Measurements from ENCODE around the gene MRPL58. TPM values are rescaled to one million over a fixed set of nuclear protein-coding genes. Genes with fewer than 3 reads are reported as not detected.

MRPL58 gene
- total RNA-seq, 1 donor from 2014 or later, result 22.6 TPM

GRCh38 chr17:75006653-75007052 is 5.8 kb upstream of the MRPL58 start:
- TF ChIP-seq CTCF (IDR thresholded peaks at IDR 0.05; ENCODE audit: unreplicated experiment), result no peak
- H3K27me3 Mint-ChIP-seq (ENCODE audit: low read depth), result no peaks in the 10 kb centered on the region
- H3K36me3 Mint-ChIP-seq, result peaks cover 6% of the 10 kb centered on the region
- peaks cover 18% of the 10 kb centered on the region for H3K4me1 Mint-ChIP-seq
- H3K4me3 Mint-ChIP-seq, result no peak overlapping the region
- no peaks in the 10 kb centered on the region for H3K9me3 Mint-ChIP-seq
- H3K27ac Mint-ChIP-seq, result no peak overlapping the region
- no peak for DNase-seq (ENCODE audit: low spot score in 2 of 2, unreplicated experiment in 2 of 2)

- Mint-ChIP-seq H3K27me3 (ENCODE audit: low read depth) (no peaks in the 10 kb centered on the region), H3K4me1 (peaks cover 26% of the 10 kb centered on the region), H3K27ac (peak overlapping the region; percentile 86), H3K36me3 (peaks cover 3% of the 10 kb centered on the region), H3K4me3 (no peak overlapping the region), H3K9me3 (no peaks in the 10 kb centered on the region)
- no peak for TF ChIP-seq CTCF (IDR thresholded peaks at IDR 0.05; ENCODE audit: unreplicated experiment)
- DNase-seq (ENCODE audit: low spot score in 2 of 2, unreplicated experiment in 2 of 2), result no peak
Measured at GRCh38 chr17:75008373-75008772, 4.1 kb upstream of the MRPL58 start.

- peak overlapping the region; percentile 86 for H3K27ac Mint-ChIP-seq
- no peaks in the 10 kb centered on the region for H3K27me3 Mint-ChIP-seq (ENCODE audit: low read depth)
- peaks cover 3% of the 10 kb centered on the region for H3K36me3 Mint-ChIP-seq
- DNase-seq (ENCODE audit: low spot score in 2 of 2, unreplicated experiment in 2 of 2), result no peak
- no peaks in the 10 kb centered on the region for H3K9me3 Mint-ChIP-seq
- H3K4me1 Mint-ChIP-seq, result peaks cover 32% of the 10 kb centered on the region
- TF ChIP-seq CTCF (IDR thresholded peaks at IDR 0.05; ENCODE audit: unreplicated experiment), result no peak
- no peak overlapping the region for H3K4me3 Mint-ChIP-seq
Measured at GRCh38 chr17:75009139-75009724, 3.2 kb upstream of the MRPL58 start.

- no peak for DNase-seq (ENCODE audit: low spot score in 2 of 2, unreplicated experiment in 2 of 2)
Measured at GRCh38 chr17:75010683-75011400, 1.6 kb upstream of the MRPL58 start.

GRCh38 chr17:75011401-75012095 is 922 bp upstream of the MRPL58 start:
- H3K27ac Mint-ChIP-seq, result peak overlapping the region; percentile 98

More at GRCh38 chr17:75010683-75011400, 1.6 kb upstream of the MRPL58 start:
- Mint-ChIP-seq H3K27me3 (ENCODE audit: low read depth) (no peaks in the 10 kb centered on the region), H3K4me3 (peak overlapping the region; percentile 37), H3K9me3 (no peaks in the 10 kb centered on the region), H3K27ac (peak overlapping the region; percentile 98), H3K4me1 (peaks cover 32% of the 10 kb centered on the region), H3K36me3 (peaks cover 3% of the 10 kb centered on the region)
- TF ChIP-seq CTCF (IDR thresholded peaks at IDR 0.05; ENCODE audit: unreplicated experiment), result no peak

More at GRCh38 chr17:75011401-75012095, 922 bp upstream of the MRPL58 start:
- TF ChIP-seq CTCF (IDR thresholded peaks at IDR 0.05; ENCODE audit: unreplicated experiment), result no peak
- Mint-ChIP-seq H3K36me3 (peaks cover 6% of the 10 kb centered on the region), H3K27me3 (ENCODE audit: low read depth) (no peaks in the 10 kb centered on the region), H3K4me3 (peak overlapping the region; percentile 94), H3K9me3 (no peaks in the 10 kb centered on the region), H3K4me1 (peaks cover 32% of the 10 kb centered on the region)
- peak in 1 of 2 experiments; percentile 52 for DNase-seq (ENCODE audit: low spot score in 2 of 2, unreplicated experiment in 2 of 2)
